ENCODE data around the gene NETO1.

The NETO1 gene

DNA sequence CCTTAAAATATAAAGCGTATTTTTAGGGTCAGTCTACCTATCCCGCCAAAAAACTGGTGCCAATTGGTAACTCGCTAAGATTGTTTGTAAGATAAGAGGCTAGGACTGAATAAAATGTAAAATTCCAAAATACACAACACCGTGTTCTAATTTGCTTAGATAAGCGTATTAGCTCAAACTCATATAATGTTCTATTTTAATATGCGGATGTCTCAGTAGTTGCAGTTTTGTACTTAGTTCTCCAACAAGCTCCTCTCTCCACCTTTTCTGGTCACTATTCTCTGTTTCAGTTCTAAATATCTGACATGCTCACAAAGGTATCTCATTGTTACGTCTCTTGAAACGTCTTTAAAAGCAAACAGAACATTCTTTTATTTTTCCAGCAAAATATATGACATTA is 24.0 kb downstream of the NETO1 start:
- no peak for DNase-seq

DNA sequence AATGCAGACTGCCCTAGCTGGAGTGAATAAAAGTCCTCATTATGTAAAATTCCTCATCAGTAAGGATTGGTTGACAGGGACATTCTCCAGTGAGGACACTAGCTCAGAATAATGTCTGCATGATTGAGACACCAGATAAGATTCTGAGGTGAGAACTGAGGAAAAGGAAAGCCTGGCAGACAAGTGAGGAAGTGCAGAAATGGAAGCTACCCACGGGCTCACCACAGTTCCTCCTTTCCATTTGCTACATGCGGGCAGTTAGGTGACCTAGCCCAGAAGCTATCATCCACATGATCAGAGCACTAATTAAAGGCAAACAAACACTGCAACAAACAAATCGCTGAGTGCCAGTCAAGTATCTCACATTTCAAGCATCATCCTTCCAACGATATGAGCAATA is 27.7 kb downstream of the NETO1 start:
- peak; percentile 69 for DNase-seq

DNA sequence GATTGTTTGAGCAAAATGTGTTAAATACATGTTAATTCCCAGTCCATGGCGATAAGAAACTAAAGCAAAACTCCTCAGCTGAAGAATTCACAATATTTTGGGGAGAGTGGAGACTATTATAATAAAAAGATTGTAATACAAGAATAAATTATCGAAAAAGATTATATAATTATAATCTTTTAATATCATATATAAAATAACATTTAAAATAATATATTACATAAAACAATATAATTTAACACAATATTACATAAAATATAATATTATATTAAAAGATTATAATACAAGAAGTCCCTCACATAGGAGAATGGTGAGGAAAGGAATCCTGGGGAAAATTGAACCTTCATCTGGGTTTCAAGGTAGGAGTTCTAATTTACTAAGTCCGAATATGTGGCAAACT is 33.1 kb downstream of the NETO1 start:
- DNase-seq = no peak

DNA sequence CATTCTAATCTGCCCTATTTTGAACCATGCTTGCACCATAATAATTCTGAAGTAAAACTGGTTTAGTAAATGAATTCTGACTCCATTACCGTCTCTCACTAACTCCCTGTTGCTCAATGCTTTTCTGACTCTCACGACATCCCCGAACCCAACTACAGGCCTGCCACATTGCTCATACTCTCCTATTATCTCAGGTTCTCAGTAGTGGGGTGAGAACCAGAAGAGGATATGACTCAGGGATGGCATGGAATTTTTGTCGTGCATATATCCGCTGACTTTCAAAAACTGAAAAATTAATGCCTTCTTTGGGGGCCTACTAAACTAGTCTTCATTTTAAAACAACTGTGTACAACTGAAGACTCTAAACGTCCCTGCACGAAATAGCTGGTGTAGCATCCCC is 34.3 kb downstream of the NETO1 start:
- no peak for DNase-seq

- no peak for DNase-seq
These were observed 37.7 kb downstream of the NETO1 start for GRCh38 chr18:72830109-72830508.

DNA sequence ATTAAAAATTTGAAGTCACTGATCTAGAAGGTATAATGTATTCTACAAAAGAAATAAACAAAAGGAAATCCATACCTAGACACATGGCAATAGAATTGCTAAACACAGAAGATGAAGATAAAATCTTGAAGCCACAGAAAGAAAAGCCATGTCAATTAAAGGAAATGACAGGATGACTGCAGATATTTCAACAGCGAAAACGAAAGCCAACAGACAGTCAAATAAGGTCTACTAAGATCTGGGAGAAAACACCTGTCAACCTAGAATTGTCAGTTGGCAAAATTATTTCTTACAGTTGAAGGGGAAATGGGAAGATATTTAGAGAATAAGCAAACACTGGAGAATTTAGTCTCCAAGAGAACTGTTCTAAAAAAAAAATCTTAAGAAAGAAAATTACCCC is 39.2 kb downstream of the NETO1 start:
- DNase-seq = no peak

DNA sequence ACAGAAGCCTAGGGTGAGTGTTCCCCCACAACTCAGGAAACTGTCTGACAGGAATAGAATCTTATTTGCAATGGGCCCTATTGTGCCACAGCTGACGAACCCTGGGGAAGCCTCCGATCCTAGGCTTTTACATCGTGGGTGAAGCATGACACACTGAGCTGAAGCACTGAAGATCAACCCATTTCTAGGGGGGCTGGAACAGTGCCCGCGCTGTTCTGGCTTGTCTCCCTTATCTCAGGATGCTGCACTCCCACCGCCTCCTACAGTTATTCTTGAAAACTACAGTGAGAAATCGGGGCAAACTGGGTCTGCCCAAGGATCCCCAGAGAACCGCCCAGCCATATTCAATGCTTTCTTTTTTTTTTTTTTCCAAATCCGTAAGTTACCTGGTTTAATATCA is 41.1 kb downstream of the NETO1 start:
- DNase-seq = no peak

- DNase-seq = no peak
These were observed 44.4 kb downstream of the NETO1 start for GRCh38 chr18:72823345-72823744.

DNA sequence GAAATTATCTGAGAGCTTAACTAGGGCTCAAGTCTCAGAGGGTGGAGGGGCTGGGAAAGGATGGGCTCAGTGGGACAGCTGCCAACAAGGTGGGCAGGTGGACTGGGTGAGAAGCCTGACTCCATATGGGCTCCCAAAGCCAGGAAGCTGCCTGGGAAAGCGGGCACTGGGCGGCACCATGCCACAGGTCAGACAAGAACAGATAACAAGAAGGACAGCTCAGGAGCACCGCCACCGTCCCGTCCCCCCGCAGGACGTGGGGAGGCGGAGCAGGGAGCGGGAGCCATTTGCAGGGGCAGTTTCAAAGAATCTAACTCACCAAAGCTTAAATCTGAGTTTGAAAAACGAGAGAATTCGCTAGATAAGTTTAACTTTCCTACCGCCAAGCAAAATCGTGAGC is 45.6 kb downstream of the NETO1 start:
- DNase-seq = no peak

- no peak for DNase-seq
These were observed 47.2 kb downstream of the NETO1 start for GRCh38 chr18:72820571-72820970.

DNA sequence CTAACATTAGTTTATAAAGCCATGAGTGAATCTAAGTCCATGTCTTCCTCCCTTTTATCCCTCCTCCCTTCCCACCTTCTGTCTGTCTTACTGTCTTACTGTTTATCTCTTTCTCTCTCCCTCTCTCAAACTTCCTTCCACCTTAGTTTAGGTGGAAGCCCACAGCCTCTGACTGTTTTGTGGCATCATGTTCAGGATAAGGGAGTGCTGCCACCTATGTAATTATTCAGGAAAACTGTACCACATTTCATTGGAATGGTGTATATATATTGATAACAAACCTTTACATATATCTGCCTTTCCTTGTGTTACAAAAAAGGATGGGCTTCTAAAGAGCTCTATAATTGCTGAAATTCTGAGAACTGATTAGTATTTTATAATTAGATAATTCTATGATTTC is 48.7 kb downstream of the NETO1 start:
- no peak for DNase-seq

DNA sequence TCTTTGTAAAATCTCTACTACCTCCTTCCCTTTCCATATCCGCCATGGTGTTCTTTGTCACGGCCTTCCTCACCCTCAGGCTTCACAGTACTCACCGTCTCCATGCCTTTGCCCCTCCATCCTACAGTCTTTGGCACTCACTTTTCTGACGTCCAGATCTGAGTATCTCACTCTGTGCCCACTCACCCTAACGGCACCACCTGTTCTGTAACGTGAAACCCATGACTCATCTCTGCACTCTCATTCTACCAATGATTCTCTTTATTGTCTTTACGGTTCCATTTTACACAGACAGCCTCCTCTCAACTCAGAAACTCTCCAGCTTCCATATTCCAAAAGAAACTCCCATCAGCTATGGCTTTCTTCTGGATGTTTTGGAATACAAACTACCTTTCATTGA is 56.7 kb downstream of the NETO1 start:
- peak; percentile 16 for DNase-seq

DNA sequence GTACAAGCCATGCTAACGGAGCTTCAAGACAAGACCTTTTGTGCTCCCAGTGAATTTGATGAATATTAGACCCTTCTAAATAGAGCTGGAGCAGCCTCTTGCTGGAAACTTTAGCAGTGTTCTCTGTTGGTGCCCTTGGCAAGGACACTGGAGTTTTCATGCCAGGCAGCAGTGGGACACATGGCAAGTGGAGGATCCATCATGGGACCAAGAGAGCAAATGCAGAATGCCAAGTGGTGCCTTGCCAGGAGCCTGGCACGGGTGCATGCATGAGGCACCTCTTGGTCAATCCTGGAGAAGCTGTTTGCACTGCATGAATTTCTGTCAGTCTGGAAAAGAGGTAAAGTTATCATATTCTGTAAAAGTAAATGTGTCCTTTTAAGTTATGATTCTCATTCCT is 59.1 kb downstream of the NETO1 start:
- DNase-seq = no peak

DNA sequence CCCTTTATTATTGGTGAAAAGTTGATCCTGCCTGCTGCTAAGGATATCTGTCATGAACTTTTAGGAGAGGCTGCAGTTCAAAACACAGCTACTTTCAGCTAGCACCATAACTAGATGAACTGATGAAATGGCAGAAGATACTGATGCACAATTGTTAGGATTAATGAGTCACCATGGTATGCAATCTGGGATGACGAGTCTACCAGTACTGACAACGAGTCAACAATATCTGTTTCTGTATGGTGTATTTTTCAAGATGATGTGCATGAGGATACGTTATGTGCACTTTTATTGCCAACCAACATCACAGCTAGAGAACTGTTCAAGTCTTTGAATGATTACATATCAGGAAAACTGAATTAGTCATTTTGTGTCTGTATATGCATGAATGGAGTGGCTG is 68.7 kb downstream of the NETO1 start:
- DNase-seq = no peak

GRCh38 chr18:72783530-72783929 is 84.3 kb downstream of the NETO1 start:
- no peak for DNase-seq

DNA sequence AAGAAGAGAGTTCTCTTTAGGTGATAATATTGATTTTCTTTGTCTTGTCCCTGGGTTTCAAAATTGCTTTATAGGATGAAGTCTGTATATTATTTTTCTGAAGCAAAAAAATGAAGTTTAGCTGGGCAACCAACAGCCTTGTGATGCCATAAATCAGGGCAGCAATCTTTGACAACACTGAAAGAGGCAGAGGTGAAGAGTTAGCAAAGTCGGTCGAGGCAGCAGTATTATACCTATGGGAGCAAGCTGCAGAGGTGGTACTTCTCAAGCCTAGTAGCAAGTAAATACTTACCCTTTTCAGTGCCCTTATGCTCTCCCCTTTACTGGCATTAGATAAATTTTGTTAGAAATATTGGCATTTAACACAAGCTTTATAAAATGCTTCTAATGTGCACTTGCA is 92.9 kb downstream of the NETO1 start:
- no peak for DNase-seq

GRCh38 chr18:72772916-72773315 is 94.9 kb downstream of the NETO1 start:
- no peak for DNase-seq

DNA sequence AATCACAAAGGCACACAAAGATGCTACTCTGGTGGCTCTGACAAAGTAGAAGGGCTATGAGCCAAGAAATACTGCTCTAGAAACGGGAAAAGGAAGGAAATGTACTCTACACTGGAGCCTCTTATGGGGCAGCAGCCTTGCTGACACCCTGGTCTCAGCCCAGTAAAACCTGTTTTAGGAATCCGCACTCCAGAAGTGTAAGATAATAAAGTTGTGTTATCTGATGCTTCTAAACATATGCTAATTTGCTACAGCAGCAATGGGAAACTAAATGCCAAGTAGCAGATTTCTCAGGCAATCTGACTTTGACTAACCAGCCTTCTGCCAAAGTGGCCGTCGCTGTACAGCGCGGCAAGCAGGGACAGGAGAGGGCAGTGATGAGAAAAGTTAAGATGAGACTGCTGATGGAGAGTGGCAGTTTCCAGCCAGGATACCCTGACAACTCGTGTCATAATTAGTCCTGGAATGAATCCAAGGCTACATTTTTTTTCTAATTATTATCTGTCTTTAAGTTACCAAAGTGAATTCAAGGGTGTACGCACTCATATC is 99.0 kb downstream of the NETO1 start:
- DNase-seq = no peak

DNA sequence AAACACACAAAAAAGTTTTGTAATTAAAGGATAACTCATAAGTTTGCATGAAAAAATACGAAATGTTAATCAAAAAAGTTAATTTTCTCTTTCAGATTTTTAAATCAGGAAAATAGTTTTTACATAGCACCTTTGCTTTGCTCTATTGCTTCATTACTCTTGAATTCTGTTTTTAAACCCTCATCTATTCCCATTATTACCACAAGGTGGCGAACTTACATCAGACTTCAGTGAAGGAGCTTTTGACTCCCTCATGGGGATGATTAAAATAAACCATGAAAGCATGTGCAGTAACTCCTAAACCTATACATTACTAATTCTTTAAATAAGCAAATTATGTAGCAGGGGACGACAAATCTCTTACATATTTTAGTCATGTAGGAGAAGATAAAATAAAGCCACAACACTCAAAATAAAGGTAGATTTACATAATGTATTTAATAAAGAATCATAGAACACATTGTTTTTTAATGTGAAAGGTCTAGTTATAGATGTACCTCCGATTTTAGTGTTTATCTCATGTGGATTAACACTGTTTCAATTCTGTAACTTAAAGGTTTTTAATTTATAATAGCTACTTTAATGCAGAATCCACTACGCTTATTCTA is 105.2 kb downstream of the NETO1 start:
- peak; percentile 60 for DNase-seq

DNA sequence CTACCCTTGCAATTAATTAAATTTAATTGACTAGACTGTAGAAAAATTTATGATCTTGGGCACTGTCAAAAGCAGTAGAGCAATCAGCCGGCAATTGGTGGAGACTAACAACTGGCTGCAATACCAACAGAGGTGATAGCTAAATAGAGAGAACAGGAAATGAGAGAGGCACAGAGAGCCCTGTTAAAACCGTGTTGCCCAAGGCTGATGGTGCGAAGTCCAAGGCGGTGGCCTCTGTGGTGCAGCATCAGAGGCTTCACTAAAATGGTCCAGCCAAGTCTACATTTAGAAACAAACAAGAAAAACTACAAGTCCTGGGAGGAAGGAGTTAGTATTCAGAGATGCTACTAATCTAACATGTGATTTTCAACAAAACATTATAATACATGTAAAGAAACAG is 115.6 kb downstream of the NETO1 start:
- DNase-seq = peak; percentile 17

DNA sequence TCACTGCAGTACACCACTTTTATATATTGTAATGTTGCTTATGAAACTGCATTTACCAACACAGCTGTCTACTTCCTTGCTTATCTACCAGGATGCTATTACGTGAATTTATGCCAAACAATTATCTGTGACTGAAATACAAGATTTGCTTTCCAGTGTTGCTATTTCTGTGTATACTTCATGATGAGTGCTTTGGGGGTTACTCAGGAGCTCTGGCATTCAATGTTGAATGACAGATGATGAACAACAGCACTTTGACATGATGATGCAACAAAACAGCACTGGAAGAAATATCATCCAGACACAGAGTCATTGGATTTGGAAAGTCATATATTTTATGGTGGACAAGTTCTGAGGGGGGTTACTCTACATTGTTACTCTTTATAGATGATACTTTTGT is 125.8 kb downstream of the NETO1 start:
- no peak for DNase-seq

DNA sequence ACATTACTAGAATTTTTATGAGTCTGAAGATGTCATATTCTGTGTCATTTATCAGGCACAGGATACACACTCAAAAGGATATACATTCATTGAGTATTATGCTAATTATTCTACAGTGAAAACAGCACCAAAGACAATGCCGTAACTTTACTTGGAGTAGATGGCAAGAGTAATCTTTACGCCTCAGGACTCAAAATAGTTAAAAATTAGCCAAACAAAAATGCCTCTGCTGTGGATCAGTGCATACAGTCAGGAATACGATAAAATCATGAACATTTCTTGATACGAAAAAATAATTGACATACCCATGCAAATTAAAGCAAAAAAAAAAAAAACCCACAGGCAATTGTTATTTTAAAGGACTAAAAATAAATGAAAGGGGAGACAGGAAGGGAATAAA is 129.7 kb downstream of the NETO1 start:
- no peak for DNase-seq

DNA sequence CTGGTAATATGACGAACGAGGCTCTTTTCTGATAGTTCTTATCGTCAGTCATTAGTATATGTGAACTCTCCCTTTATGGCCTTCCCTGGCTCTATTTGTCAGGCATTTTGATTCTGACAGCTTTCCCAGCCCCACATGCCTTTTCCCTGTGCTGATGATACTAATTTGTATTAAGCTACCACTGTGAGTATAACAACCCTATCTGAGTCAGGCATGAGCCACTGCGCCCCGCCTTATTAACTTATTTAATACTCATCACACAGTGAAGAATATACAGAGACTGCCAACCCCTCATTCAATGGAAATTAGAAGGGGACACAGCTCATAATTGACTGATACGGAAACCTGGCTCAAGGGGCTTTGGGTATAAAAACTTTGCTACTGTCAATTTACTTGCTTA is 140.0 kb downstream of the NETO1 start:
- no peak for DNase-seq

DNA sequence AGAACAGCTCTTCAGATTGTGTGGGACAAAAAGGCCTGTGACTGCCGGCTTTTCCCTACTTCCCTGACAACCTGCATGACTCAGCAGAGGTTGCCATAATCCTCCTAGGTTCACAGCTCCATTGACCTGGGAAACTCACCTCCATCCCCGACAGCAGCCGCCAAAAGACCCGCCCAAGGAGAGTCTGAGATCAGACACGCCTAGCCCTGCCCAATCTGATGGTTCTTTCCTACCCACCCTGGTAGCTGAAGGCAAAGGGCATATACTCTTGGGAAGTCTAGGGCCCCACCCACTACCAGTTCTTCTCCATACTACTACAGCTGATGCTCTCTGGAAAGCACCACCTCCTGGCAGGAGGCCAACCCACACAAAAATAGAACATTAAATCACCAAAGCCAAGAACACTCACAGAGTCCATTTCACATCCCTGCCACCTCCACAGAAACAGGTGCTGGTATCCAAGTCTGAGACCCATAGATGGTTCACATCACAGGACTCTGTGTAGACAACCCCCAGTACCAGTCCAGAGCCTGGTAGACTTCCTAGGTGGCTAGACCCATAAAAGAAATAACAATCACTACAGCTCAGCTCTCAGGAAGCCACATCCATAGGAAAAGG is 140.6 kb downstream of the NETO1 start:
- no peak for DNase-seq

DNA sequence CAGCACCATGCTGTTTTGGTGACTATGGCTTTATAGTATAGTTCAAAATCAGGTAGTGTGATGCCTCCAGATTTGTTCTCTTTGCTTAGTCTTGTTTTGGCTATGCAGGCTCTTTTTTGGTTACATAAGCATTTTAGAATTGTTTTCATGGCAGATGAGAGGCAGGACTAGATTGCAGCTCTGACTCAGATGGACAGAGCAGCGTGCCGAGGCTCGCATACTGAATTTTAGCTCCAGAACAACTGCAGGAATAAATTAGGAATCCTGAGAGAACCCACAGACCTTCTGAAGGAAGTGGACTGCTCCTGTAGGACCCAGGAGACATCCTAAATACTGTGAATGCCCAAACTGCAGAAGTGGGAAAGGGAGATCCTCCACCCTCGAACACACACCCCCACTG is 141.6 kb downstream of the NETO1 start:
- no peak for DNase-seq

All from NCI-H1436 (cell line).